GM18519 (cell line): ENCODE data around the gene CREG1.
"Not testable (repeated sequence)": the region's sequence is repeated elsewhere in the genome, so short reads cannot be mapped to it uniquely, and the experiment has no call there.

ENCODE experiments used
- ATAC-seq: cut with Tn5 transposase; IDR thresholded peaks from one replicate; pipeline ENCODE4 v1.9.1; 2021; ENCODE audit warnings: mild to moderate bottlenecking, moderate library complexity; ENCODE audit not compliant: unreplicated experiment, low FRiP score

The CREG1 gene

GRCh38 chr1:167565922-167566321 lies 12.4 kb upstream of the CREG1 start:
- ATAC-seq: no peak

DNA sequence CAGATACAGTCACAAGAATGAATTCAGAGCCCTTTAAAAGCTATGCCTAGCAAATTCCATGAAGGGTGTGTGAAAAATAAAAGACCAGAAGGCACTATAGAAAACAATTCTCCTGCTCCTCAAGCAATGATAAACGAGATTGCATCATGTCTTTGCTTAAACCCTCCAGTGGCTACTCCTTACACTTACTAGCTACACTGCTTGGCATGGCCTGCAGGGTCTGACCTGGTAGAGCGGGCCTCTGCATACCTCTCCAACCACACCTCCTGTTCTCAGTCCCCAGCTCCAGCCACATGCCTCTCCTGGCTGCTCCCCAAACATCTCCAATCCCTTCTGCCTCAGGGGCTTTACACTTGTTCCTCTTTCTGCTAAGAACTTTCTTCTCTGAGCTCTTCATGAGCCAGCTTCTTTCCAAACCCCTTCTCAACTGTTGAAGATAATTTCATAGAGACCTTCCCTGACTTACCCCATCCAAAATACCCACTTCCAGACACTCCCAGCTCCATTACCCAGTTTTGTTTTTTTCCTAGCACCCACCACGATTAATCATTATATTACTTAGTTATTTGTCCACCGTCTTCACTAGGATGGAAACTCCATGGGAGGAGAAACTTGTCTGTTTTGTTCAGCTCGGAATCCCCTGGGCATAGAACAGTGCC lies 11.2 kb upstream of the CREG1 start:
- no peak for ATAC-seq

GRCh38 chr1:167563579-167564246 lies 10.2 kb upstream of the CREG1 start:
- no peak for ATAC-seq

DNA sequence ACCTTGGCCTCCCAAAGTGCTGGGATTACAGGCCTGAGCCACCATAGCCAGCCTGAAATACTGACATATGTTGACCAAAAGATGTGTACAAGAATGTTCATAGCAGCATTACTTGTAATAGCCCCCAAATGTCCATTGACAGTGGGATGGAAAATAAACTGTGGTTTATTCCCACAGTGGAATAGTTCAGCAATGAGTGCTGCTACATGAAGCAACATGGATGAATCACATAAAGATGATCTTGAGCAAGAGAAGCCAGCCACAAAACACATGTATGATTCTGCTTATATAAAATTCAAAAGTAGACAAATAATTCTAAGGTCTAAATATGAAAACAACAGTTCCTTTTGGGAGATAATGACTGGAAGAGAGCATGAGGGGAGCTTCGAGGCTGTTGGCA lies 9.1 kb upstream of the CREG1 start:
- ATAC-seq: no peak

- no peak for ATAC-seq
These were observed 8.2 kb upstream of the CREG1 start for GRCh38 chr1:167561753-167562152.

GRCh38 chr1:167555971-167556714 lies 2.6 kb upstream of the CREG1 start:
- no peak for ATAC-seq

DNA sequence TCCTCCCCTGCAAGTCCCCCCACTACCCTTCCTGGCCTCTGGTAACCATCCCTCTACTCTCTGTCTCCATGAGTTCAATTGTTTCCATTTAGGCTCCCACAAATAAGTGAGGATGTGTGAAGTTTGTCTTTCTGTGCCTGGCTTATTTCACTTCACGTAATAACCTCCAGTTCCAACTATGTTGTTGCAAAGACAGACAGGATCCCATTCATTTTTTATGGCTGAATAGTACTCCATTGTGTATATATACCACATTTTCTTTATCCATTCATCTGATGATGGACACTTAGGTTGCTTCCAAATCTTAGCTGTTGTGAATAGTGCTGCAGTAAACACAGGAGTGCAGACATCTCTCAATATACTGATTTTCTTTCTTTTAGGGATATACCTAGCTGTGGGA lies 1.5 kb upstream of the CREG1 start:
- not testable (repeated sequence) for ATAC-seq

DNA sequence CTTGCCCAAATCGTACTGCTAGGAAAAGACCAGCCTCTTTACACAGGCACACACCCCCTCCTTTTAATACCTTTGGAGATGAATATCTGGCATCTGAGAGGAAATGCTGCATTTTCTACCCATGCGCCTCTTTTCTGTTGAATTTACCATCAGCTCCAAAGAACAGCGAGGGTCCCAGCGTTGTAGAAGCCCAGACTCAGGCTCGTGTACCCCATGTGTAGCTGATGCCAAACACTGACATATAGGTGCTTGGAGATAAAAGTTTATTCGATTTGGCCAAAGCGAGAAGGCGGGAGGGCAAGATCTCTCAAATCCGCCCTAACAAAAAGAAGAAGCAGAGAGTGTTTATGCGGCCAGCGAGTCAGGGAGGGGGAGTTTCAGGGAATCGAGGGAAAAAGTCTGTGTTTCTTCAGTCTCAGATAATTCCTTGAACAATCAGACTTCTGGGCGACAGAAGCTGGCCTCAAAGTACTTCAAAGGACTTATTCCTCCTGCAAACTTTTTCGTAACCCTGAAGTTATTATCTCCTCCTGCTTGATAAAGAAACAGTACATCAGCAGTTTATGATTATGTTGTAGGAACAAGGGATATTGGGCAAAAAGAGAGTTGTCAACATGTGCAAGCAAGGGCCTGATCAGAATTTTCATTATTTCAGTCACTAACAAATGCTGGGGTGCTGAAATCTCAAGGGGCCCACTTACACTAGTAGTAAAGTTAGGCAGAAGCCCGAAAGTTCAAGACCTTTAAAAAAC lies 642 bp upstream of the CREG1 start:
- no peak for ATAC-seq

- ATAC-seq: no peak
These were observed 2.2 kb downstream of the CREG1 start for GRCh38 chr1:167551362-167551761.

GRCh38 chr1:167548059-167548932 lies 5.3 kb downstream of the CREG1 start:
- ATAC-seq: no peak

GRCh38 chr1:167546935-167547334 lies 6.6 kb downstream of the CREG1 start:
- ATAC-seq: no peak

GRCh38 chr1:167545349-167545748 lies 8.2 kb downstream of the CREG1 start:
- ATAC-seq: no peak

- ATAC-seq: no peak
These were observed 9.0 kb downstream of the CREG1 start for GRCh38 chr1:167544447-167545093.

- no peak for ATAC-seq
These were observed 10.2 kb downstream of the CREG1 start for GRCh38 chr1:167543199-167543990.

GRCh38 chr1:167542109-167543032 lies 11.2 kb downstream of the CREG1 start:
- ATAC-seq: no peak

DNA sequence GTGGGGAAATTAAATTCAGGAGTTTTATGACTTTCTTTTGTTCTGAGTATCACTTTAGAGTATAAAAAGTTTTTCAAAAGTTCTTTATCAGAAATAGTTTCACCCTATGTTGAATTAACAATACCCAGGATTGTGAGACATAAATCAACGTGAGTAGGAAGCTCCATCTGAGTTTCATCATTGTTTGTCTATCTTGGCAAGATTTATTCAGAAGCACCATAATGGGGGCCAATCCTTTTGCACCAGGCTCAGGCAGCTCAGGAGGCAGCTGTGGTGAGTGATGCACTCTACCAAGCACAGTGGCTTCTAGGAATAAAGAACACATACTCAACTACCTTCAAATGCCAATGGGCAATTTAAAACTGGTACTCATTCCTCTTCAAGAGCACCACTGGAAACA lies 12.0 kb downstream of the CREG1 start:
- no peak for ATAC-seq

- no peak for ATAC-seq
These were observed 12.6 kb downstream of the CREG1 start for GRCh38 chr1:167541003-167541402.

DNA sequence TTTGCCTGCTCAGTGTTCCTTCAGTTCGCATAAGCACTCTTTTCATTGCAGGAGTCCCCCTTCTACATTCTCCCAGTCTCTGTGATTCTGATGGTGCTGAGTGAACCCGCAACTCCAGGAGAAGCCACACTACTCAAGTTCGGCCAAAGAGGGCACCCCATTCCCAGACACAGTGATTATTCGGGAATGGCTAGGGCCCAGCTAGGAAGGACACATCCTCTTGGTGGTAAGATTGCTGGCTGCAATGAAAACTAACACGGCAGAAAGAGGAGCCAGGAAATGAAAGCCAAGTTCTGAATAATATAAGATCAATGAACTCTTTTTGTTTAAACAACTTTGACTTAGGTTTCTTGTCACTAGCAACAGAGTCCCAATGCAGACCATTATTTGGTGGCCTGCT lies 14.9 kb downstream of the CREG1 start:
- no peak for ATAC-seq
